ENCODE results near the gene NRP2.

Gene NRP2

DNA sequence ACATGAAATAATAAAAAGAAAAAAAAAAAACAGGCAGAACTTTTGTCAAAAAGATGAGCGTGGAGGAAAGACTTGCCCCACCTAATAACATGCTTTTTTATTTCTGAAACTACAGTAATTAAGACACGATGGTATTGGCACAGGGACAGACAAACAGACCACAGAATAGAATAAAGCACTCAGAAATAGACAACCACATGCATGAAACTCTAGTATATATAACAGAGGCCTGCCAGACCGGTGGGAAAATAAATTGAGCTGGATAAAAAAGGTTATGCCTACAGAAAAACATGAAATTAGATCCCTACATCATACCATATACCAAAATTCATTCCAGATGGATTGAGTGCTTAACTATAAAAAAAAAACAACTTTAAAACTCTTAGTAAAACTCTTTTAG is 163.1 kb downstream of the NRP2 start:
- in situ Hi-C loops (cut with HindIII; ENCODE audit: low sequenced_read_pairs) = no loop called here
